Prostate gland (tissue), 2 donors: ENCODE results near the gene CTBP2. TPM values are rescaled to one million over a fixed set of nuclear protein-coding genes. Genes with fewer than 3 reads are reported as not detected.

Experiments
- DNase-seq: peaks from one replicate; pipeline ENCODE4 v3.0.0-alpha.2; 2019; ENCODE audit warnings: low spot score
- H3K27ac ChIP-seq, 2 donors: fragments of 200-600 bp; sonication (generic); 2 replicates each; pipeline ENCODE4 v1.5.1; 2017 to 2019
- H3K27me3 ChIP-seq: fragments of 200-600 bp; sonication (generic); replicated peaks from 2 replicates; pipeline ENCODE4 v1.5.1; 2019; ENCODE audit not compliant: insufficient read depth
- H3K36me3 ChIP-seq, 2 donors: fragments of 200-600 bp; sonication (generic); 1 replicate in 1 of 2; 2 replicates in 1 of 2; pipeline versions ENCODE4 v1.5.1 to v1.8.1; 2017 to 2019
- H3K4me1 ChIP-seq: fragments of 200-600 bp; sonication (generic); replicated peaks from 2 replicates; pipeline ENCODE4 v1.5.1; 2019
- H3K4me3 ChIP-seq, 2 donors: fragments of 200-600 bp; sonication (generic); 2 replicates each; pipeline ENCODE4 v1.5.1; 2017 to 2019
- H3K9me3 ChIP-seq: fragments of 200-600 bp; sonication (generic); 2 replicates; pipeline ENCODE4 v1.5.1; 2017
- POLR2A ChIP-seq: fragments of 450-650 bp; IDR thresholded peaks from one replicate; pipeline ENCODE4 v1.6.1; 2016; ENCODE audit warnings: antibody characterized with exemption, mild to moderate bottlenecking
- POLR2AphosphoS5 ChIP-seq: sonication (generic); formaldehyde crosslinking; IDR thresholded peaks from one replicate; pipeline ENCODE4 v1.6.1; 2017; ENCODE audit warnings: antibody characterized with exemption
- WGBS: methylation state at CpG from one replicate; pipeline ENCODE4 v1.1.5; 2018; 5-methylcytosine and 5-hydroxymethylcytosine counted together
- intact Hi-C: fragments of 100-400 bp; cut with DNase I; formaldehyde crosslinking; loops from one replicate; pipeline ENCODE4 v1.14.2; 2022
- total RNA-seq, 2 donors: library from RNA; depleted of rRNA; stranded (reverse); fragments of >200 nt; gene quantifications; one replicate each; pipeline ENCODE4 v1.1.0, GENCODE V29; 2016
- TF ChIP-seq, protein P1 (sequence below), 4 experiments: fragments of 200-600 bp in 2 of 4; fragments of 450-650 bp in 2 of 4; sonication (generic) in 2 of 4; IDR thresholded peaks; 1 replicate in 3 of 4; 2 replicates in 1 of 4; pipeline ENCODE4 v1.5.1; 2016 to 2019; ENCODE audit warnings: antibody characterized with exemption in 4 of 4, mild to moderate bottlenecking in 2 of 4, moderate library complexity in 2 of 4

The CTBP2 gene
- total RNA-seq, 2 donors from 2014 or later, result 70.2 to 89.7 TPM

- intact Hi-C loops, result no loop called here
- no peak for DNase-seq
- H3K4me3 ChIP-seq, result no peak overlapping the region
- no peaks in the 10 kb centered on the region for H3K9me3 ChIP-seq
- no peaks in the 10 kb centered on the region for H3K36me3 ChIP-seq
- no peak overlapping the region for H3K27ac ChIP-seq
- WGBS, result 84% methylated on average over 5 of the region's 5 CpGs
- no peaks in the 10 kb centered on the region for H3K4me1 ChIP-seq
- H3K27me3 ChIP-seq, result no peaks in the 10 kb centered on the region
- TF ChIP-seq POLR2A, result no peak
- TF ChIP-seq, protein P1, sequence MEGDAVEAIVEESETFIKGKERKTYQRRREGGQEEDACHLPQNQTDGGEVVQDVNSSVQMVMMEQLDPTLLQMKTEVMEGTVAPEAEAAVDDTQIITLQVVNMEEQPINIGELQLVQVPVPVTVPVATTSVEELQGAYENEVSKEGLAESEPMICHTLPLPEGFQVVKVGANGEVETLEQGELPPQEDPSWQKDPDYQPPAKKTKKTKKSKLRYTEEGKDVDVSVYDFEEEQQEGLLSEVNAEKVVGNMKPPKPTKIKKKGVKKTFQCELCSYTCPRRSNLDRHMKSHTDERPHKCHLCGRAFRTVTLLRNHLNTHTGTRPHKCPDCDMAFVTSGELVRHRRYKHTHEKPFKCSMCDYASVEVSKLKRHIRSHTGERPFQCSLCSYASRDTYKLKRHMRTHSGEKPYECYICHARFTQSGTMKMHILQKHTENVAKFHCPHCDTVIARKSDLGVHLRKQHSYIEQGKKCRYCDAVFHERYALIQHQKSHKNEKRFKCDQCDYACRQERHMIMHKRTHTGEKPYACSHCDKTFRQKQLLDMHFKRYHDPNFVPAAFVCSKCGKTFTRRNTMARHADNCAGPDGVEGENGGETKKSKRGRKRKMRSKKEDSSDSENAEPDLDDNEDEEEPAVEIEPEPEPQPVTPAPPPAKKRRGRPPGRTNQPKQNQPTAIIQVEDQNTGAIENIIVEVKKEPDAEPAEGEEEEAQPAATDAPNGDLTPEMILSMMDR (IDR thresholded peaks at IDR 0.05), result no peak
- no peak for TF ChIP-seq POLR2AphosphoS5
Observed at GRCh38 chr10:125204400-125204799, 44.0 kb upstream of the CTBP2 start.

DNA sequence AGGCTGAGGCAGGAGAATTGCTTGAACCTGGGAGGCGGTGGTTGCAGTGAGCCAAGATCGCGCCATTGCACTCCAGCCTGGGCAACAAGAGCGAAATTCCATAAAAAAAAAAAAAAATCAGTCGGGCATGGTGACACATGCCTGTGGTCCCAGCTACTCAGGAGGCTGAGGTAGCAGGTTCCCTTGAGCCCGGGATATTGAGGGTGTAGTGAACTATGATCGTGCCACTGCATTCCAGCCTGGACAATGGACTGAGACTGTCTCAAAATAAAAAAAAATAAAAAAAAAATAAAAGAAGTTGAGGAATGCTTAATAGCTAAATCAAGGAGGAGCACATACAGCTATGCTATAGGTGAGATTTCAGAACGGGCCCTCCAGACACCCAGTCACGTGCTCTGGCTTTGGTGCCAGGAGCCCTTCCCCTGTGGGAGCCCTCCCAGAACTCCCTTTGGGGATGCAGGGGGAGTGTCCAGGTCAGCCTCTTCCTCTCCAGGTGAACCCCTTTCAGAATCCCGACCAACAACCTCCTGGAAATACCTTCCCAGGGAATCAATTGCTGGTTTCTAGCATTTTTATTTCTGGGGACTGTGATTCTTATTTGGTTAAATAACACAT, 42.9 kb upstream of the CTBP2 start:
- 84% methylated on average over 10 of the region's 10 CpGs for WGBS
- Histone ChIP-seq H3K4me1 (no peaks in the 10 kb centered on the region), H3K27me3 (no peaks in the 10 kb centered on the region), H3K27ac (no peak overlapping the region), H3K36me3 (no peaks in the 10 kb centered on the region), H3K4me3 (no peak overlapping the region), H3K9me3 (no peaks in the 10 kb centered on the region)
- TF ChIP-seq POLR2AphosphoS5 (no peak), POLR2A (no peak)
- TF ChIP-seq, protein P1 (IDR thresholded peaks at IDR 0.05), result no peak
- no peak for DNase-seq
- intact Hi-C loops, result no loop called here

DNA sequence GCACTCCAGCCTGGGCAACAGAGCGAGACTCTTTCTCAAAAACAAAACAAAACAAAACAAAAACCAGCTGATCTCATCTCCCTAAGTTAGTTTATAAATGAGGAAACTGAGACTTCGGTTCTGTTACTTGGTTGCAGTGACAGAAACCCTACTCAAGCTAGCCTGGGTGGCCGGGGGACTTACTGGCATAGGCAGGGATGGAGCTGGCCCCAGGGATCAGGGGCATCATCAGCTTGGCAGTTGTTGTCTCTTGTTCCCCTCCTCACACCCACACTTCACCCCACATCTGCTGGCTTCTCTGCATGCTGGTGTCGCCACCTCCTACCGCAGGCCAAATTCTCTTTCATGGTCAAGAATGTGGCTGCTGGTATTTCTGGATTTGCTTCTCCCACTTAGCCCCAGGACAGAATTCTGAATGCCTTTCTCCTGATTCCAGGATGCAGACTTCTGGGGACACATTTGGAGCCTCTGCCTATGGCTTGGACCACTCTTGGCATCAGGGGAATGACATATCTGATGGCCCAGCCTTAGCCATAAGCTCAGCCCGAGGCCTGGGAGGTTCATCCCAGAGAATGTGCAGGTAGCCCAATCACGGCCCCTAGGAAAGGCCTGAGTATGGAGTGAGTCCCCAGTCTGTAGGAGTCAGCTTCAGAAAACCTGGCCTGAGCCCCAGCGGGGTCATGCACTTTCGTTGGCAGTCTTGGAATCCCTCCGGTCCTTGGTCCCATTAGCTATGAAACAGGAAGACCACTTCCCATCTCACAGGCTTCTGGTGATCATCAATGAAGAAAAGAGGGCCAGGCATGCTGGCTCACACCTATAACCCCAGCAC, 41.6 kb upstream of the CTBP2 start:
- H3K4me1 ChIP-seq, result no peaks in the 10 kb centered on the region
- TF ChIP-seq POLR2A (no peak), POLR2AphosphoS5 (no peak)
- TF ChIP-seq, protein P1 (IDR thresholded peaks at IDR 0.05), result no peak
- no peaks in the 10 kb centered on the region for H3K9me3 ChIP-seq
- intact Hi-C loops, result no loop called here
- H3K27ac ChIP-seq, result no peak overlapping the region
- H3K4me3 ChIP-seq, result no peak overlapping the region
- no peak for DNase-seq
- no peaks in the 10 kb centered on the region for H3K36me3 ChIP-seq
- WGBS, result 97% methylated on average over 10 of the region's 10 CpGs
- no peaks in the 10 kb centered on the region for H3K27me3 ChIP-seq

- no peaks in the 10 kb centered on the region for H3K27me3 ChIP-seq
- intact Hi-C loops, result no loop called here
- no peaks in the 10 kb centered on the region for H3K36me3 ChIP-seq
- TF ChIP-seq, protein P1 (IDR thresholded peaks at IDR 0.05), result no peak
- TF ChIP-seq POLR2AphosphoS5 (no peak), POLR2A (no peak)
- H3K9me3 ChIP-seq, result no peaks in the 10 kb centered on the region
- no peak overlapping the region for H3K27ac ChIP-seq
- H3K4me1 ChIP-seq, result no peaks in the 10 kb centered on the region
- DNase-seq, result no peak
- no peak overlapping the region for H3K4me3 ChIP-seq
- WGBS, result 65% methylated on average over 5 of the region's 5 CpGs
Observed at GRCh38 chr10:125201108-125201524, 40.8 kb upstream of the CTBP2 start.

- 86% methylated on average over 3 of the region's 3 CpGs for whole genome bisulfite sequencing
- no peak overlapping the region for H3K4me3 ChIP-seq
- H3K4me1 ChIP-seq, result no peaks in the 10 kb centered on the region
- H3K27ac ChIP-seq, result no peak overlapping the region
- no peaks in the 10 kb centered on the region for H3K36me3 ChIP-seq
- DNase-seq, result no peak
- TF ChIP-seq POLR2AphosphoS5 (no peak), POLR2A (no peak)
- TF ChIP-seq, protein P1 (IDR thresholded peaks at IDR 0.05), result no peak
- intact Hi-C loops, result no loop called here
- H3K9me3 ChIP-seq, result no peaks in the 10 kb centered on the region
- no peaks in the 10 kb centered on the region for H3K27me3 ChIP-seq
Observed at GRCh38 chr10:125200396-125200795, 40.0 kb upstream of the CTBP2 start.
